NCI-H526 (cell line): Measurements from ENCODE around the gene CDC123.
"Not testable (repeated sequence)": the region's sequence is repeated elsewhere in the genome, so short reads cannot be mapped to it uniquely, and the experiment has no call there.

Experiments
- DNase-seq, 2 experiments: peaks; one replicate each; lab custom pipeline; 2025; lab: John Stamatoyannopoulos, UW

CDC123 gene

GRCh38 chr10:12191715-12192114 is 4.3 kb upstream of the CDC123 start:
- no peak for DNase-seq

- no peak for DNase-seq
Observed at GRCh38 chr10:12193193-12193592, 2.8 kb upstream of the CDC123 start.

- DNase-seq, result peak in 1 of 2 experiments; percentile 11
Observed at GRCh38 chr10:12194752-12195271, 1.2 kb upstream of the CDC123 start.

- no peak for DNase-seq
Observed at GRCh38 chr10:12195281-12195602, 746 bp upstream of the CDC123 start.

- peak in 1 of 2 experiments; percentile 35 for DNase-seq
Observed at GRCh38 chr10:12196531-12197211, 683 bp downstream of the CDC123 start.

- no peak for DNase-seq
Observed at GRCh38 chr10:12198156-12198555, 2.2 kb downstream of the CDC123 start.

- no peak for DNase-seq
Observed at GRCh38 chr10:12200850-12201249, 4.9 kb downstream of the CDC123 start.

- DNase-seq, result no peak
Observed at GRCh38 chr10:12201543-12201942, 5.6 kb downstream of the CDC123 start.

GRCh38 chr10:12202226-12202625 is 6.2 kb downstream of the CDC123 start:
- no peak for DNase-seq

GRCh38 chr10:12205082-12205481 is 9.1 kb downstream of the CDC123 start:
- DNase-seq, result no peak

- no peak for DNase-seq
Observed at GRCh38 chr10:12207114-12207513, 11.1 kb downstream of the CDC123 start.

- DNase-seq, result no peak
Observed at GRCh38 chr10:12208460-12208859, 12.5 kb downstream of the CDC123 start.

- peak in 1 of 2 experiments; percentile 48 for DNase-seq
Observed at GRCh38 chr10:12212454-12212853, 16.5 kb downstream of the CDC123 start.

- DNase-seq, result peak in 1 of 2 experiments; percentile 48
Observed at GRCh38 chr10:12213621-12214020, 17.6 kb downstream of the CDC123 start.

GRCh38 chr10:12214093-12214492 is 18.1 kb downstream of the CDC123 start:
- DNase-seq, result no peak

- peak in 1 of 2 experiments; percentile 64 for DNase-seq
Observed at GRCh38 chr10:12214763-12215218, 18.8 kb downstream of the CDC123 start.

- no peak for DNase-seq
Observed at GRCh38 chr10:12218991-12219390, 23.0 kb downstream of the CDC123 start.

GRCh38 chr10:12221323-12222298 is 25.6 kb downstream of the CDC123 start:
- DNase-seq, result no peak

GRCh38 chr10:12225444-12225843 is 29.5 kb downstream of the CDC123 start:
- DNase-seq, result no peak

GRCh38 chr10:12226438-12226837 is 30.4 kb downstream of the CDC123 start:
- DNase-seq, result not testable (repeated sequence)

- no peak for DNase-seq
Observed at GRCh38 chr10:12228851-12229250, 32.9 kb downstream of the CDC123 start.

- not testable (repeated sequence) for DNase-seq
Observed at GRCh38 chr10:12234687-12235086, 38.7 kb downstream of the CDC123 start.
